Posterior cingulate gyrus (tissue), 11 donors: ENCODE measurements around the gene EYA2.

Source experiments
- DNase-seq, 10 donors: peaks; one replicate each; pipeline versions ENCODE4 v3.0.0 to v3.0.0-alpha.2; 2020 to 2021; ENCODE audit warnings: mixed read lengths in 3 of 10
- intact Hi-C: fragments of 100-400 bp; cut with DNase I; formaldehyde crosslinking; loops from one replicate; pipeline ENCODE4 v1.15.1; 2023

Gene EYA2

DNA sequence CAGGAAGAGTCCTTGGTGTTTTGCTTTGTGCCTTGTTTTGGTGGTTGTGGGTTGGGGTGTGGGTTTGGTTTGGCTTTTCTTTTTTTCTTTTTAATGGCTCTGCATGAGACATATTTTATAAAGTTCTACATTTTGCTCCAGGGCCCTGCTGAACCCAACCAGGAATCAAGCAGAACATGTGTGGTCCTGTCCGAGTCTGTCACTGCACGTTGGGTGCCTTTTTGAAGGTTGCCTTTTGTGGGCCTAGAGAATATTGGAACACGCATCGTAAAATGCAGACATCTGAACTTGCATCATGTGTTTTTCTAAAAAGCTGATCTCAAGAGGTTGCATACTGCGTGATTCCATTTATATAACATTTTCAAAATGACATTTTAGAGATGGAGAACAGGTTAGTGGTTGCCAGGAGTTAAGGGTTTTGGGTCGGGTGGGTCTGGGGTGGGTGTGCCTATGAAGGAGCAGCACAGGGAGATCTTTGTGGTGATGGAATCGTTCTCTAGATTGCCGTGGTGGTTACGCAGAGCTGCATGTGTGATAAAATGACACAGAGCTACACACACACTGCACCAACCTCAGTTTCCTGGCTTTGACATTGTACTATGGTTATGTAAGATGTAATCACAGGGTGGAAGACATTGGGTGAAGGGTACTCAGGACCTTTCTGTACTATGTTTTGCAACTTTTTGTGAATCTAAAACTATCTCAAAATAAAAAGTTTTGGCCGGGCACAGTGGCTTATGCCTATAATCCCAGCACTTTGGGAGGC lies 80.2 kb downstream of the EYA2 start:
- no peak for DNase-seq
- intact Hi-C loops = no loop called here

DNA sequence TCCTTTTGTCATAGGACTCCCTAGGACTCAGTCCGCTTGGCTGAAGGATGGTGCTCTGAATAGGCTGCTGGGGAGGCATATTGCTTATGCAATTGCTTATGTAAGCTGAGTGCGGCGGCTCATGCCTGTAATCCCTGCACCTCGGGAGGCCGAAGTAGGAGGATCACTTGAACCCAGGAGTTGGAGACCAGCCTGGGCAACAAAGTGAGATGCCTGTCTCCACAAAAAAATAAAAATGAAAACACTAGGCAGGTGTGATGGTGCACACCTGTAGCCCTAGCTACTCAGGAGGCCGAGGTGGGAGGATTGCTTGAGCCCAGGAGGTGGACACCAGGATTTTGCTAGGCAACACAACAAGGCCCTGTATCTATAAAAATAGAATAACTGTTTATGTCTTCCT lies 81.3 kb downstream of the EYA2 start:
- intact Hi-C loops = no loop called here
- DNase-seq = no peak

DNA sequence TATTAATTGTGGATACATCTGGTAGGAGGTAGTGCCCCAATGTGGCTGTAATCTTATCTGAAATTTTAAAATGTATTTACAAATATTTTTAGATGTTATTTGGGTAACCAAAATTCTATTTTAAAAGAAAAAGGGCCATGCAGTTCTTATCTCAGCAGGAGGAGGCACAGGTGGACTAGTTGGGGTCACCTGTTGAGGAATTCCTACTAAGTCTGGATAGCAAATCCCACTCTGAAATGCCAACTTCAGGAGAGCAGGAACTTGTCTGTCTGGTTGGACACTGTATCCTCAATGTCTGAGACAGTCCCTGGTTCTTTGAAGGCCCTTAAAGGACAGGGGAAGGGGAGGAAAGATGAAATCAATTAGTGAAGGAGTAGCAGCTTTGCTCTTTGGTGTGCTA lies 82.6 kb downstream of the EYA2 start:
- intact Hi-C loops = no loop called here
- no peak for DNase-seq

- DNase-seq = no peak
- intact Hi-C loops = no loop called here
Measured at GRCh38 chr20:46977909-46978588, 83.4 kb downstream of the EYA2 start.

DNA sequence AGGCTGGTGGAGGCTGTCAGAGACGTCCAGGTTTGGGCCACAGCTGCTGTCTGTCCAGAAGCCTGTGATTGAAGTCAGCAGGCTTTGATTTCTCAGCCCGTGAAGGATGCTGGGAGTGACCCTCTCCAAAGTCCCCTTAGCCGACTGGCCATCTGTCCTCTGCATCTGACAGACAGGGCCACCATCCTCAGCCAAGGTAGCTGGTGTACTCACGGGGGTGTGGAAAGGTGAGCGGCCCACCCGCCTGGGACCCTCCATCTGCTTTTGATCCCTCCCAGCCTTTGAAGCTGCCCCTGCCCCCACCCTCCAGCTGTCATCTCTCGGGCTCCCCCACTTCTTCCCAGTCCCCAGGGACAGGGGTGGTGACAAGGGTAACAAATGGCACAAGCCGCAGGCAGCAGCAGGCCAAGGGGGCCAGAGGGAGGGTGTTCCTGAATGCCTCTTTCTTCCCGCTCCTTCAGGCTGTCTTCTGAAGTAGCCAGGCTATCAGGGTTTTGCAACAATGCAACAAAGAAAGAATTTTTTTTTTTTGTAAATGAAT lies 84.4 kb downstream of the EYA2 start:
- no peak for DNase-seq
- intact Hi-C loops = no loop called here

DNA sequence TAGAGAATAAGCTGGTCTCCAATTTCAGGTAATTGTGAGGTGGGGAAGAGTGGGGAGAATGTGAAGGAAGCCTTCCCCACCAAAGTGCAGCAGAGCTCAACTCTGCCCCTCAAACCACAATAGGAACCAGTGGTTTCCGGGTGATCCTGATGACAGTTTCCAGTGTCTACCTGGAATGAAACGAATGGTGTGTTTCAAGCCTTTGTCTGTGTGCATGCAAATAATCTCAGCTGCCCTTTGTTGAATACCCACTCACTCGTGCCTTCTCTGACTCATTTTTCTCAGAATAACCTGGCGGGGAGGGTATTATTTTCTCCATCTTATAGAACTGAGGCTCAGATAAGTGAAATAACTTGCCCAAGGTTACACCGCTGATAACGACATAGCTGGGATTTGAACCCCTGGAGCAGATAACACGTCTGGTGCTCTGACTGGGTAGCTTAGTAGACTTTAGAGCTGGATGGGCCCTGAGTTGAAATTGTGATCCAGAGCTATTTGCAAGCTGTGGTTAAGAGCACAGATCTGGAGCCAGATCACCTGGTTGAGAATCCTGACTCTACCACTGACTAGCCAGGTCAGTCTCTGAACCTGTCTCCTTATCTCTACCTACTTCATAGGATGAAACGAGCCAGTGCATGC lies 85.1 kb downstream of the EYA2 start:
- no peak for DNase-seq
- intact Hi-C loops = no loop called here

DNA sequence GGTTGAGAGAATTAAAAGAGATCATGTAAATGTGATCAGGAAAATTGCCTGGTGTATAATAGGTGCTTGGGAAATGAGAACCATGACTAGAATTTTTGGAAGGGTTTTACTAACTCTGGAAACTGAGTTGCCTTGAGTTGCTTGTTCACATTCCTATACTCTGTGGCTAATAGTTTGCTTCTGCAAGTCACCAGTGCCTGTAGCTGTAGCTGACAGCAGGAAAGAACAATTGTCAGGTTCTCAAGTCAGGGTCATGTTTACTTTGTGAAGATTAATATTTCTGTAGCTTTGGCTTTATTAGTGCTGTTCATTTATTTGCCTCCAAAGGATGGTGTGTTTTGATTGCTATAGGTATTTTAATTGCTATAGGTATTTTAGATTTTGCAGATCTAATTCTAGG lies 86.5 kb downstream of the EYA2 start:
- intact Hi-C loops = no loop called here
- DNase-seq = no peak

DNA sequence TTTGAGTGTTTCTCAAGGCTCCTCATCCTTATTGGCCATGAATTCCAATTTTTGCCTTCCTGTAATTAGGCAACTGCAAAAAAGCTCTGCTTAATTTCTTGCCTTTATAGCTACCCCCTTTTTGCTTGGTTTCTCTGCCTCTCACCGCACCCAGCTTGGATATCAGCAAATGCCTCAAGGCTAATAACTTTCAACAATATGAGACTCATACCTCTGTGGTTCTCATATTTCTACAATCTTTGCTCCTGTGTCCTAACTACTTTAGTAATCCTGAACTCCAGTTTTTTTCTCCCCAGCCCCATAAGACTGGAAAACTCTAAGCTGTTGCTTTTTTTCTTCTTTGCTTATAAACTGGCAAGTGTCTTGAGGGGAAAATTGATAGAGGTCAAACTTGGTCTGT lies 88.8 kb downstream of the EYA2 start:
- DNase-seq = no peak
- intact Hi-C loops = no loop called here

- DNase-seq = no peak
- intact Hi-C loops = no loop called here
Measured at GRCh38 chr20:46984405-46984804, 89.8 kb downstream of the EYA2 start.

DNA sequence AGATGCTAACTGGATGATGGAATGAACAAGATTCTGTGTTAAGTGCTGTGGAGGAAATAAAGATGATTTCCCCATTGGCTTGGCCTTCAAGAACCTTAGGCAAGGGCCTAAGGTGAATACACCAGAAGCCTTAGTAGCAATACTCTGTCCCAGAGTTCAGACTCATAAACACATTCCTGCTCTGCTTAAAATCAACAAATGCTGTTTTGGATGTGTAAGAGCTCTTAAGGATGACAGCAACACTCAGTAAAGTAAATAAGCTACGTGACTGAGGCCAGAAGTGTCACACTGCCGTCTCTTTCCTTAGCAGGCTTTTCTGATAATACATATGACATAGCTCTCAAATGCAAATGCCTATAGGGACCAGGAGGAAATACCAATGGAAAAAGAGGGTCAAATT lies 90.6 kb downstream of the EYA2 start:
- intact Hi-C loops = no loop called here
- no peak for DNase-seq

DNA sequence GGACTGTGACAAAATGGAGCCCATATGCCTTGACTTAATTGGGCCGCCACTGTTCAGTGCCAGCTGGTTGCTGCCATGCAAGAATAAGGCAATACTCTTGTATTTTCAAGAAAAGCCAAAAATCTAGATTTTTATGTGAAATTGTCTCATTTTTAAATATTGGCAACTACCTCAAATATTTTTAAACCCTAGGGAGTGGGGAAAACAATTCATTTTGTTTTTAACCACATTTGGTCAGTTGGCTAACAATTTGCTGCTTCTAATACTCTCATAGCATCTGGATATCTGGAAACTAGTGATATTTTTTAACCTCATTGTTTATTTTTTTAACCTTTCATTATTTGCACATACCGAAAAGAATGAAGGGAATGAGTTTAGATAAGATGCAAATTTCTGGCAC lies 91.0 kb downstream of the EYA2 start:
- DNase-seq = no peak

DNA sequence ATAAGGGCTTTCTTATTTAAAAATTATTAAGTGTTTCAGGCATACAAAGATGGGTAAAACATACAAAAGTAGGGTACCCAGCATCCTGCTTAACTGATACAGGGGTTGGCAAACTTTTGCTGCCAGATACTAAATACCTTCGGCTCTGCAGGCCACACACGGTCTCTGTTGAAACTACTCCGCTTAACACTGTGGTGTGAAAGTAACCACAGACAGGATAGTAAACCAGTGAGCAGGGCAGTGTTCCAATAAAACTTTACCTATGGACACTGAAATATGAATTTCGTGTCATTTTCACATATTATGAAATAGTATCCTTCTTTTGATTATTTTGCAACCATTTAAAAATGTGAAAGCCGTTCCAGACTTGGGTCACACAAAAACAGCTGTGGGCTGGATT lies 92.4 kb downstream of the EYA2 start:
- intact Hi-C loops = no loop called here
- DNase-seq = no peak

More for the DNA sequence above, 91.0 kb downstream of the EYA2 start:
- intact Hi-C loops = no loop called here

GRCh38 chr20:46990017-46990595 lies 95.5 kb downstream of the EYA2 start:
- intact Hi-C loops = no loop called here
- DNase-seq = no peak

DNA sequence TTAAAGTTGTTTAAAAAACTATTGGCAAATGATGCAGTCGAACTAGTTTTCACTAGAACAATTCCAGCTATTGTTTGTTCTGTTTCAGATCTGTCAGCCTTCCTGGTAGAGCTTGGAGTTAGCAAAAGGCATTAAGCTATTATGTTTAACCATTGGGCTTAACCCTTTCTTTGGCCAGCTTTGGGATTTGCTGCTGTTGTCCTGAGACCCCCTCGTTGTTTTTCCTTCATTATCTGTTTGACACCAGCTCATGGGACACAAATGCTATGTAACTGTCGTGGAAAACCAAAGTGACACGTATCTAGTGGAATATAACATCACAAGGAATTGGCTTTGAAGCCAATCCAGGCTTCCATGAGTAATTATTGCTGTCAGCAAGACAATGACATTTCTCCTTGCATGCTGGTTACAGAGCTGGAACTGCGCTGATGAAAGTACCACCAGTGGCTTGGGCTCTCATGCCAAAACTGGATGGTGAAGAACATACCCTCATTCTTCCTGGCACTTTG lies 96.0 kb downstream of the EYA2 start:
- intact Hi-C loops = no loop called here
- DNase-seq = no peak

- intact Hi-C loops = no loop called here
- no peak for DNase-seq
Measured at GRCh38 chr20:46991168-46991567, 96.5 kb downstream of the EYA2 start.

DNA sequence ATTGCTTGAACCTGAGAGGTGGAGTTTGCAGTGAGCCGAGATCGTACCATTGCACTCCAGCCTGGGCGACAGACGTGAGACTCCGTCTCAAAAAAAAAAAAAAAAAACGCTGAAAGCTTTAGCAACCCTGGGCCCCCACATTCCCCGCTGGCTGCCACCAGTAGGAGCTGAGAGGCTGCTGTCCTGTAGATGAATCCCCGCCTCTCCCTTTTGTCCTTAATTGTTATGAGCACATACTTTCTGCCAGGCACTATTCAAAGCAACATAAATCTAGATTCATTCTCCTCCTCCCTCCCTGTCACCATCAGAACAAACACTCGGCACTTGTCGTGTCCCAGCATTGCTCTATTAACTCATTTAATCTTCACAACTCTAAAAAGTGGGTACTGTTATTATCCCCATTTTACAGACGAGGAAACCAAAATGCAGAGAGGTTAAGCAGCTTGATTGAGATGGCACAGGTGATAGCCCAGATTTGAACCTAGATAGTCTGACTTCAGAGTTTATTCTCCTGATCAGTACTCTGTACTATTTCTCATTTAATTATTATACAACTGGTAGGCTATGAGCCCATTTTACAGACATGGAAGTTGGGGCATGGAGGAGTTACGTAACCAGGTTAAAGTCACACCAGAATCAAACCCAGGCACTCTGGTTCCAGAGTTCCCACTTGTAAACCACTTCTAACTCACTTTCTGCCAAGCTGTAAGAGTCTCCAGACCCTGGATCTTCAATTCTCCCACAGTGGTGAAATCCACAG lies 97.4 kb downstream of the EYA2 start:
- intact Hi-C loops = no loop called here
- no peak for DNase-seq

- intact Hi-C loops = no loop called here
- DNase-seq = no peak
Measured at GRCh38 chr20:46992640-46993035, 98.0 kb downstream of the EYA2 start.

DNA sequence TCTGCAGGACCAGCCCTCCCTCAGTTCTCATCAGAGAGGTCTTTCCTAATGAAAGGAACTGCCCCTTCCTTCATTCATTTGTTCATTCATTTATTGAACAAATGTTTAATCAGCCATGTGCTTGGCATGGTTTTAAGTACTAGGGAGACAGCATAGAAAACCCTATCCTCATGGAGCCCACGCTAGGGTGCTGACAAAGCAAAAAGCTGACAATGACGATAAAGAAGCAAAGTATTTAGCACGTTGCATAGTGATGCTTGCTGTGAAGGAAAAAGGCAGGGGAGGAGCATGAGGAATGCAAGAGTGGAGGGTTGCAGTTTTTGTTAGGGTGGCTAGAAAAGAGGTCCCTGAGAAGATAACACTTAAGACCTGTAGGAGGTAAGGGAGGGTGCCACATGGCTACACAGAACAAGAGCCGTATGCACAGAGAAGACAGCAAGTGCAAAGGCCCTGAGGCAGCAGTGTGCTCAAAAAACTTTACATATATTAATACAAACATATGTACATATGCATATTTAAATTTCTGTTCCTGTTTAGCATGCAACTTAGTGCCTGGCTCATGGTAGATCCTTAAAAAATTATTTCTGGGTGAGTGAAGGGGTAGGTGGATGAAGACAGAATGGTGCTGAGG lies 98.9 kb downstream of the EYA2 start:
- no peak for DNase-seq
- intact Hi-C loops = no loop called here

GRCh38 chr20:46994341-46994740 lies 99.7 kb downstream of the EYA2 start:
- DNase-seq = no peak
- intact Hi-C loops = no loop called here
